ENCODE data around the gene RNF148. TPM values are rescaled to one million over a fixed set of nuclear protein-coding genes. Genes with fewer than 3 reads are reported as not detected.

The RNF148 gene
- total RNA-seq: not detected in 2 replicates

GRCh38 chr7:122702872-122703510 lies at the start of gene RNF148:
TSS of gene RNF148 (minus strand) at chr7:122702922. CDS start at chr7:122702750, 172 bp downstream.

GRCh38 chr7:122699017-122699416 lies 3.7 kb downstream of the RNF148 start, which contains the start of gene RNF133:
TSS of gene RNF133 (minus strand) at chr7:122699117. CDS start at chr7:122698918, 199 bp downstream.

Other genes with a start within 250 kb of the RNF148 start
- not detected in 2 replicates for gene RNF133, start 3.8 kb downstream of the RNF148 start, total RNA-seq
- gene CADPS2, start 183.5 kb upstream of the RNF148 start, total RNA-seq: 6.4 and 7.4 TPM in 2 replicates